SK-N-SH treated with all-trans-retinoic acid at 6 μM for 48 hours (cell line): ENCODE results near the gene REEP6.

Experiments
- PATZ1 ChIP-seq: fragments of 250-450 bp; sonication (Bioruptor Pico); IDR thresholded peaks from 2 replicates; pipeline ENCODE4 v1.8.0; 2020; ENCODE audit warnings: mild to moderate bottlenecking, moderate library complexity, borderline replicate concordance
- ZFP3 ChIP-seq: fragments of 250-450 bp; sonication (Bioruptor Pico); IDR thresholded peaks from 2 replicates; pipeline ENCODE4 v1.5.0; 2020; ENCODE audit warnings: mild to moderate bottlenecking, moderate library complexity

DNA sequence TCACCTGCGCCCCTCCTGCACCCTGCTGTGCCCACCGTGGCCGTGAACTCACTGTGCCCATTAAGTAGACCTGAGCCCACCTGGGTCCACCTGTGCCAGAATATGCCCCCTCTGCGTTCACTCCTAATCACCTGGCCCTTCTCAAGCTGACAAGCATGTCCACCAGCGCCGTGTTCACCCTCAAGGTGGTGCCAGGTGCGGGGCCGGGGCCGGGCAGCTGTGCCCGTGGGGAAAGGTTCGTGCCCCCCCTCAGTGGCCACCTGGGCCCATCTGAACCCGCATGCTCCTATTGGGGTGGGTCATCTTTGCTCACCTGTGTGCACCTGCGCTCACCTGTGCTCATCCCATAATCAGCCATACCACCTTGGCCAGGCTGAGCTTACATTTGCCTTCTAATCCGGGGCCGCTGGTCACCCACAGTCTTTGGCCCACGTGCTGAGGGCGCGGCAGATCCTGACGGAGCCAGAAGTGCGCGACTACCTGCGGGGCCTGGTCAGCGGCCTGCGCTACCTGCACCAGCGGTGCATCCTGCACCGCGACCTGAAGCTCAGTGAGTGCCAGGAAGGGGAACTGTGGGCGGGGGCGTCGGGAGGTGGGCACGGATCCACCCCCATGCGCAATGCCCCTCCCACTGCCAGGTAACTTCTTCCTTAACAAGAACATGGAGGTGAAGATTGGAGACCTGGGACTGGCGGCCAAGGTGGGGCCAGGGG, 35.2 kb downstream of the REEP6 start:
- TF ChIP-seq PATZ1 (CRISPR knock-in tag): no peak
- TF ChIP-seq ZFP3: no peak
